ENCODE measurements around the gene CSRNP3.

The CSRNP3 gene

GRCh38 chr2:165617741-165618481 is 148.4 kb downstream of the CSRNP3 start:
- TF ChIP-seq CTCF (IDR thresholded peaks at IDR 0.05; ENCODE audit: low read depth, low read length): no peak
- in situ Hi-C loops (cut with HindIII; ENCODE audit: low sequenced_read_pairs): no loop called here
- DNase-seq (ENCODE audit: low read depth, low spot score): no peak
- H3K4me3 ChIP-seq (ENCODE audit: low read depth, low read length): no peak overlapping the region

- no peak for TF ChIP-seq CTCF (IDR thresholded peaks at IDR 0.05; ENCODE audit: low read depth, low read length)
- in situ Hi-C loops (cut with HindIII; ENCODE audit: low sequenced_read_pairs): no loop called here
- no peak for DNase-seq (ENCODE audit: low read depth, low spot score)
Measured at GRCh38 chr2:165618806-165619205, 149.3 kb downstream of the CSRNP3 start.

GRCh38 chr2:165621086-165621560 is 151.6 kb downstream of the CSRNP3 start:
- no peak overlapping the region for H3K4me3 ChIP-seq (ENCODE audit: low read depth, low read length)
- in situ Hi-C loops (cut with HindIII; ENCODE audit: low sequenced_read_pairs): no loop called here
- TF ChIP-seq CTCF (IDR thresholded peaks at IDR 0.05; ENCODE audit: low read depth, low read length): no peak
- DNase-seq (ENCODE audit: low read depth, low spot score): peak; percentile 84

More at GRCh38 chr2:165618806-165619205, 149.3 kb downstream of the CSRNP3 start:
- no peak overlapping the region for H3K4me3 ChIP-seq (ENCODE audit: low read depth, low read length)

- no peak for DNase-seq (ENCODE audit: low read depth, low spot score)
- no peak for TF ChIP-seq CTCF (IDR thresholded peaks at IDR 0.05; ENCODE audit: low read depth, low read length)
- in situ Hi-C loops (cut with HindIII; ENCODE audit: low sequenced_read_pairs): no loop called here
- H3K4me3 ChIP-seq (ENCODE audit: low read depth, low read length): no peak overlapping the region
Measured at GRCh38 chr2:165623161-165623560, 153.7 kb downstream of the CSRNP3 start.

GRCh38 chr2:165623783-165624469 is 154.4 kb downstream of the CSRNP3 start:
- TF ChIP-seq CTCF (IDR thresholded peaks at IDR 0.05; ENCODE audit: low read depth, low read length): no peak
- no peak overlapping the region for H3K4me3 ChIP-seq (ENCODE audit: low read depth, low read length)
- in situ Hi-C loops (cut with HindIII; ENCODE audit: low sequenced_read_pairs): no loop called here
- no peak for DNase-seq (ENCODE audit: low read depth, low spot score)

GRCh38 chr2:165624470-165624800 is 154.9 kb downstream of the CSRNP3 start:
- no peak overlapping the region for H3K4me3 ChIP-seq (ENCODE audit: low read depth, low read length)
- in situ Hi-C loops (cut with HindIII; ENCODE audit: low sequenced_read_pairs): no loop called here
- no peak for DNase-seq (ENCODE audit: low read depth, low spot score)
- no peak for TF ChIP-seq CTCF (IDR thresholded peaks at IDR 0.05; ENCODE audit: low read depth, low read length)

Measured in astrocyte of the spinal cord (primary cell).